HG02970 (cell line): ENCODE measurements around the gene TEAD1.

Experiments used
- ATAC-seq: cut with Tn5 transposase; IDR thresholded peaks from one replicate; pipeline ENCODE4 v1.9.1; 2021; ENCODE audit warnings: mild to moderate bottlenecking, moderate library complexity, moderate number of reproducible peaks; ENCODE audit not compliant: unreplicated experiment, low FRiP score

TEAD1 gene

DNA sequence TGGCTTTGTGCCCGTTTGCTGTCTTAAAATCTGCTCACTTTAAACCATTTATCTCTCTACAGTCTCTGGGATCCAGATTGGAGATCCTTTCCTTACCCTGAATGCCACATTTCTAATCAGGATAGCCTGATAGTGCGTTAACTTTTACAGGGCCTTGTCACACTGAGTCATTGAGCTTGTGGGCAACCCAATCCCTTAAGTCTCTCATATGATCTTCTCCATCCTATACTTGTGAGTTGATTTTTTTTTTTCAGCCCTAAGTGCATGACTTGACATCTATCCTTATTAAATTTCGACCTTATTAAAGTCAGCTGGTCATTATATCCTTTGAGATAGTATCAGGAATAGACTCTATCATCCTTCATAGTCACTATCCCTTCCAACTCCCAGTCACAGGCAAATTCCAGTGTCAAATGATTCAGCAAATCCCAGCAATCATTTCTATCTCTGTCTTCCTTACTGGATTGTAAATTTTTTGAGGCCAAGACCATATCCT lies 57.7 kb downstream of the TEAD1 start:
- no peak for ATAC-seq

DNA sequence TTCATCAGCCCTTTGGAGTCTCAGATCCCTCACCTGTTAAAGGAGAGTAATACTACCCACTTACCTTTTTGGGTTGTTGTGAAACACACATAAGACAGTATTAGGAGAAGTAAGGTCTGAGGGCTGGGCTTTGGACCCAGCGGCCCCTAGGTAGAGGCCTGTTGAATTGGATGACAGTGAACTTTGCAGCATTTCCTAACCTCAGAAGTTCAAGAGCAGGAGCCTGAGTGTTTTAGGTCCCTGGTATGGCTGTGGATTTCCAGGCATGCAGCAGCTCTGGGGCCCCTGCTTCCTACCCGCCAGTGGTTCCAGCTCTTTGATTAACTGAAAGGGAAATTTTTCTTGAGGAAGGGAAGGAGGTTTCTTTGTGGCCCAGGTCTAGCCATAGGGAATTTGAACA lies 58.9 kb downstream of the TEAD1 start:
- no peak for ATAC-seq

DNA sequence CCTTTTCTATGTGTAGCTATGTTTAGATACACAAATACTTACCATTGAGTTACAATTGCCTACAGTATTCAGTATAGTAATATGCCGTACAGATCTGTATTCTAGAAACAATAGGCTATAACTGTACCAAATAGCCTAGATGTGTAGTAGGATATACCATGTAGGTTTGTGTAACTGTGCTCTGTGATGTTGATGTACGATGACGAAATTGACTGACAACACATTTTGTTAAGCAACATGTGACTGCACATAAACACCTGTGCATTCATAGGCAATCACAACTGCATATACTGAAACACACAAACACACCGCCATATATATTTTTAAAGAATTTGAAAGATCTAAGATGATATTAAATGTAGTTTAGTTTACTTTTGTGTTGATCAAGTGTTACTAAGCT lies 60.4 kb downstream of the TEAD1 start:
- no peak for ATAC-seq

DNA sequence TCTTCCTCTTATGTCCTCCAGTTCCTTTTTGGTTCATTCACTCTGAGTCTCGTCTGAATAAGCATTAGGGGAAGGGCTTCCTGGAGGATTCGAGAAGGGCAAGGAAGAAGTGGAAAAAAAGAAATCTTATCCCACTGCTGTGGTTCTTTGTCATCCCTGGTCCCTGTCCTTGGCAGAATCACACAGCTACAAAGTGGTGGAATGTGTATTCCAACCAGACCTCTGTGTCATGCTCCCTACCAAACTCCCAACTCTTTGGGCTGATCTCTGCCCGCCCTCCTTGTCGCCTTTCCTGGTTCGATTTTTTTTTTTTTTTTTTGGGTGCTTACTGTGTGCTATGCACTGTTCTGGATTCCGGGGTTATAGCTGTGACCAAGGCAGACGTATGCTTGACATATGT lies 61.0 kb downstream of the TEAD1 start:
- no peak for ATAC-seq

DNA sequence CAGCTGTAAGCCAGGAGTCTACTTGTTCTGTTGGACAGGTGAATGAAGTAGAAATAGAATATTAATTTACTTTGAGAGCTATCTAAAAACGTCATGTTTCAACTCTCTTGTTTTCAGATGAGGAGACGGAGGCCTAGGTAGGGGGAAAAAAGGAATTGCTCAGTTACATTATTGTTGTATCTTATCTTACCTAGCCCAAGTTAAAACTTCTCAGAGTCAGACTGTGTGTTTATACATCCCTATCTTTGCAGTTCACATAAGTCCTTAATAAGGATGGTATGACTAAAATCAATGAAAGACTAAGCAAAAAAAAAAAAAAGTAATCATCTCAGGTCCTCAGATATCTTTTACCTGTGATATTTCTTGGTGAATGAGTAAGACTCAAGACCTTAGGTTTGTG lies 62.8 kb downstream of the TEAD1 start:
- no peak for ATAC-seq

DNA sequence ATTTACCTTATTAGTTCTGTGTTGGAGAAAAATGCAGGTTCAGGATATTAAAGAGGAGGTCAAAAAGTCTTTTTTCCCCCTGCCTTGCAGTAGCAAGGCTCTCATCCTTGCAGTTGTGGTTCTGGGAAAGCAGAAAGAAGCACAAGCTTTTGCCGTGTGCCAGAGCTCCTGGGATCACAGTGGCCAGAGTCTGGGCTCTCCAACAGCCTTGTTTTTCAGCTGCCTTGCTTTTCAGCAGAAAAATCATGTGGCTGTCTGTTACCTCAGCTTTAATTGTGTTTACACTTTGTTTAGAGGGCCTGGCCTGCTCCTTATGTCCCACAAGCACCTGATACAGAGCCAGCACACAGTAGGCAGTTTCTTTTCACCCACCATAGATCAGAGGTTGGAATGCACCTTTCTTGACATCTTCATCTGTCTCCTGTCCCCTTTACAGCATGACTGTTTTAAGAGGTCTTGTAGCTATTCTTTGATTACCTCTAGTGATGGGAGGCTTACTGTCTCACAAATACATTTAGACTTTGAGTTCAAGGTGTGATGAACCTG lies 67.5 kb downstream of the TEAD1 start:
- no peak for ATAC-seq

DNA sequence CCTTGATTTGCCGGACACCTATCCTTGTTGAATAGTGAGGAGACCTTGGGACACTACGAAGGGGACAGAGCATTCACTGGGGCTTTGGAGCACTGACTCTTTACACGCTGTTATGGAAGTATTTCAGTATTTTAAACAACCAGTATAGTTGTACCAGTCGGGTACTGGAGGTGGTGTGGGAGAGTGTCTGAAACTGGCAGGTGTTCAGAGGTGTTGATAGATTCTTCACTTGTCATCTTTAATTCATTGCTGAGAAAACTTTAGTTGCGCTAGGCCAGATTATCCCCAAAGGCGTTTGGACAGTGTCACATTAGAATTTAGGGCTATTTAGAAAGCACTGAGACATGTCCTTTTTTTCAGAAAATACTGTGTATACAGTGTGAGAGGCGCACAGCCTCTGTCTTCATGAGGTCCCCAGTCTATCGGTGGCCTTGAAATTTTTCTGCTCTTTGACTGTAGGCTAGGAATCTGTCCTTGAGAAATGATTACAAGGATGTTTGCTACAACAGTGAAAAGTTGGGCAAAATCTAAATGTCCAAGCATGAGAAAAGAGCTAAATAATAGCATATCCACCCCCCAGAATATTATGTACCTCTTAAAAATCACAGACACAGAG lies 69.7 kb downstream of the TEAD1 start:
- ATAC-seq: no peak

DNA sequence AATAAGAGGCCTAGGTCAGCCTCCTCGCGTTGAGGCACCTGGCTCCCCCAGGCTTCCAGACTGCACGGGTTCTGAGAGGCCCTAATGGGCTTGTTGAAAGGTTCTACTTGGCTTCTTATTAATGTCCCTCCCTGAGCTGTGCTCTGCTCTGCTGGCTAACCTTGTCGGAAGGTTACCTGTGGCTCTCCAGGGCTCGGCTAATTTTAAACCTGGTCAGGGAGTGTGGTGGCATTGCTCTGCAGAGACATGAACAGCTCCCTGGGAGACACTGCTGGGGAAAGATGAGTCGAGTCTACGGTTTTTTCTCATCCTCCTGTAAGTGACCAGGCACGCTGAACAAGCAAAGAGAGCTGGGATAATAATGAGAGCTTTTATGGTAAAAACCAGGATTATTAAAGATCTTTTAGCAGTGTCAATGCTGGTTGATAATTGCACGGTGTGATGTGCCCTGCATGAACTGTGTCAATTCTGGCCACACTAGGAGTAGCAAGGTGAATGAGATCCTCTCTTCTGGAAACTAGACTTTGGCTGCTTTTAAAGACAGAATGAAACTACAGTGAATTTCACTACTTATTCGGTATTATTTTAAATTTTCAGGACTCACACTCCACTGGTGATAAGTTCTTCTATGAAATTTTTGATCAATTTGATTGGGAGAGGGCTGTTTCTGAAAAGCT lies 70.7 kb downstream of the TEAD1 start:
- no peak for ATAC-seq

DNA sequence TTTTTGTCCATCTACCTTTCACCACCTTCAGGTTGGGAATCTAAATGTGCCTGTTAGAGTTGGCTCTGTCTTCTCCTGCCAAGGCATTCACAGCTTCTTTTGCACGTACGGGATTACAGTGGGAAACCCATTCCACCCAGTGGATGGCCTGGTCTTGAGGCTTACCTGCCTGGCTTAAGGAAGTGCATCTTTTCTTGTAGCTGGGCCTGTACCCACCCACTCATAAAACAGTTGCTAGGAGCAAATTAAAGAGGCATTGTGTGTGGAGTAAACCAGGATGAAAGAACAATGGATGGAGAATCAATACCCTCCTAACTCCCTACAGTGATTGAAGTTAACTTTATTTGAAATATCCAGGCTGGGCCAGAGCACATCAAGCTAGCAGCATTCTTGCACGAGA lies 71.6 kb downstream of the TEAD1 start:
- ATAC-seq: no peak

DNA sequence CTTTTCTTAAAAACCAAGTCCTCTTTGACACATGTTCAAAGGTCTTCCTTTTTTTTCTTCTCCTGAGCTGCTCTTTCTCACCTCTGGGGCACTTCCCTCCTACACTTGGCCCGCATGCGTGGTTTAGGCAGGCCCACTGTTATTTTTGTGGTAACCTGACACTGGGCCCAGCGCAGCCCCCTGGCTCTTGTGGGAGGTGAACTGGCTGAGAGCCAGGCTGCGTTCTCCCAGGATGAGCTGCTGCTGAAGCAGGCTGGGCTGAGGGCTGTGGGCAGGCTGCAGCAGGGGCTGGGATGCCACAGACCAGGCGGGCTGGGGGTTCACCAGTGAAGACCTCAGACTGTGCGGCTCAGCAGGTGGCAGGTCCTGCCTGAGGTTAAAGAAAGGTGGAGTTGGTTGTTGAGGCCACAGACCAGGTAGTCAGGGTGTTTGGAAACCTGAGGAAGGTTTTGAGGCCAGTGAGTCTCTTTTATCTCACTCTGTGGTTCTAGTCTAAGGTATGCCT lies 72.4 kb downstream of the TEAD1 start:
- ATAC-seq: no peak

DNA sequence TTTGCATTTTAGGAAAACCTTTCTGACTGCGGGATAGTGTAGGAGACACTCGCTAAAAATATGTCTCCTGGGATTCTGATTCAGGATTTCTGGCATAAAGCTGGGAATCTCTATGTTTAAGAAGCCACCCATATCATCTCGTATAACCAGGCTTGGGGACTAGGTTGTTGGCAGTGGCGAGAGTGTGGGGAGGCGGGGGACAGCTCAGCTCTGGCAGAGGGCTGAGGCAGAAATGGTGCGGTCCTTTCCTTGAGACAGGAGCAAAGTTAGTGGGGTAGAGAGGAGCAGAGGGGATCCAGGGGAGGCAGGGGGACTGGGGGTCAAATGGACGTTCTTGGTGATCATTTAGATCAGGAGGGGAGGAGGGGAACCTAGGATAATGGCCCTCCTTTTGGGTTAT lies 74.3 kb downstream of the TEAD1 start:
- no peak for ATAC-seq

DNA sequence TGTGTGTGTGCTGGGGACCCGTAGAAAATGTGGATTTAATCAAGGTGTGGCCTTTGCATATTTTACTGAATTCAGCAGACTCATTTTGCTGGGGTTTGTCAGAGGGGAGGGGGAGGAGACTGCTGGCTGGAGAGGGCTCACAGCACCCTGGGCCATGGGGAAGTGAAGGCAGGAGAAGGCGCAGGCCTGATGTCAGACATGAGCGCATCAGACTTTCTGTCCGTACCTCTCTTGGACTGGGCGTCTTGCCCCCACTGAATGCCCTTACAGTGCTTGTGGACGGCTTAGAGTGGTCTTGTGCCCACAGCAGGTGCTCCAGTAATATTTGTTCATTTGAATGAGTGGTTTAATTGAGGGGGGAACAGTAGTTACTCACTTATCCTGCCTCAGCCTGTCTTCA lies 75.2 kb downstream of the TEAD1 start:
- ATAC-seq: no peak

DNA sequence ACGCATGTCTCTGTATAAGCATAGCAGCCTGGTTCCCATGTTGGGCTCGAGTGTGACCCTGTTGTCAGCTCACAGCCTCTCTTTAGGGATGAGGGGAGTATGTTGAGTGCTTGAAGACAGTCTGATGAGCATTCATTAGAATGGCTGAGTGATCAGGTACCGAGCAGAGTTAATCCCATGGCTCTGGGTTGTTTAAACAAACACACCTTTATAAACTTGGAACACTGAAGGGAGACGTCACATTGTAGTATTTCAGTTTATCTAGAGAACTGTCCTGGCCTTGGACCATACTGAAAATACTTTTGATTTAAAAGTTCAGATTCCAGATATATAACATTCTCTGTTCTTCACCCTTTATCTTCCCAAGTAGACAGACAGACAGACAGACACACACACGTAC lies 76.0 kb downstream of the TEAD1 start:
- ATAC-seq: no peak

DNA sequence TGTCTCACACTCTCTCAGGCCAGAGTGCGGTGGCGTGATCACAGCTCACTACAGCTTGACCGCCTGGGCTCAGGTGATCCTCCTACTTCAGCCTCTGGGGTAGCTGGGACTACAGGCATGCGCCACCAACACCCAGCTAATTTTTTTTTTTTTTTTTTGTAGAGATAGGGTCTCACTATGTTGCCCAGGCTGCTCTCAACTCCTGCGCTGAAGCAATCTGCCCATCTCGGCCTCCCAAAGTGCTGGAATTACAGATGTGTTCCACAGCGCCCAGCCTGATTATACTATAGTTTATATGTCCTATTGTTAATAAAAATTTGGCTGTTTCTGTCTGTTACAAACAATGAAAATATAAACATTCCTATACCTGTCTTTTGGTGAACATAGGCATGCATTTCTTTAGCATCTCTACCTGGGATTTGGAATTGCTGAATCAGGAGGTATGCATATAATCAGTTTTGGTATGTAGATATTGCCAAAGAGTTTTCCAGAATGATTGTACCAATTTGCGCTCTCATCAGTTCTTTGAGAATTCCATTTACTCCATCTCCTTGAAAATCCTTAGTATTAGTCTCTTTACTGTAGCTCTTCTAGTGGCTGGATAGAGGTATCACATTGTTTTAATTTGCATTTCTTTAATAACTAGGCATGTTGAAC lies 78.8 kb downstream of the TEAD1 start:
- no peak for ATAC-seq

DNA sequence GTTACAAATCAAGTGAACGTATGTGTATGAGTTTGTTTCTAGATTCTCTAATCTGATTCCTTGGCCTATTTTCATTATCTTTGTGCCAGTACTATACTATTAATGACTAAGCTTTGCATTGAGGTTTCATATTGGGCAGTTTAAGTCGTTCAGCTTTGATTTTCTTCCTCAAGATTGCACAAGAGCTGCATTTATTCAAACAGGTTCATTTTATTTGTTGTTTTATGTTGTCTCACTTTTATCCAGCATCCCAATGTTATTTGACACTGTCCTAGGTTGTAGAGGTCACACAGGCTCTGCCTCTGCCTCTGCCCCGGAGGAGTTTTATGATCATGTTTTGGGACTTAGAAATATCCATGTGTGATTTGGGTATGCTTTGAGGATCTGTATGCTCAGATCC lies 79.8 kb downstream of the TEAD1 start:
- ATAC-seq: no peak

DNA sequence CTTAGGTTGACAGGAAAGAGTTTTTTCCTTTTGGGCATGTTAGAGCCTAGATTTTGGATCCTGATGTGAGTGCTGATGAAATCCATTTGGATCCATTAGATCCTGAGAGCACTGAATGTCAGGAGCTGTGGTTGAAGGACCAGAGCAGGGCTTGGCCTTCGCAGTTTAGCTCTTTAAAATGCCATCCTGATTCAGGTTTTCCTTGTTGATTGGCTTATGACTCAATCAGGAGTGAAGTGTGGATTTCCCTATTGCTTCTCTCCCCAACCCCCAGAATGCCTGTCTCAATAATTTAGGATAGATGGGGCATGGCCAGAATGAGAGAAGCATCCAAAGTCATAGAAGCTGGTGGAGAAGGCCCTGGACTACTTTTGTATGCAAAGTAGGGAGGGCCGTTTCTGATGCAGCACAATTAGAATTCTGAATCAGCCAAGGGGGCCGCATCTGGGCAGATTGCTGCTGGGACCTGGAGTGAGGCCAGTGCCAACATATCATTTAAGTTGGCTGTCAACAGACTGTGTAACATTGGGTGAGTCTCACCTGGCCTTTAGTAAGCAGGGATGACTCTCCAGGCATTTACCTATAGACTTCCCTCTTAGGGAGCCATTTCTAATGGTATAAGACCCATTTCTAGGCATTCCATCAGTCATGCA lies 80.5 kb downstream of the TEAD1 start:
- no peak for ATAC-seq

DNA sequence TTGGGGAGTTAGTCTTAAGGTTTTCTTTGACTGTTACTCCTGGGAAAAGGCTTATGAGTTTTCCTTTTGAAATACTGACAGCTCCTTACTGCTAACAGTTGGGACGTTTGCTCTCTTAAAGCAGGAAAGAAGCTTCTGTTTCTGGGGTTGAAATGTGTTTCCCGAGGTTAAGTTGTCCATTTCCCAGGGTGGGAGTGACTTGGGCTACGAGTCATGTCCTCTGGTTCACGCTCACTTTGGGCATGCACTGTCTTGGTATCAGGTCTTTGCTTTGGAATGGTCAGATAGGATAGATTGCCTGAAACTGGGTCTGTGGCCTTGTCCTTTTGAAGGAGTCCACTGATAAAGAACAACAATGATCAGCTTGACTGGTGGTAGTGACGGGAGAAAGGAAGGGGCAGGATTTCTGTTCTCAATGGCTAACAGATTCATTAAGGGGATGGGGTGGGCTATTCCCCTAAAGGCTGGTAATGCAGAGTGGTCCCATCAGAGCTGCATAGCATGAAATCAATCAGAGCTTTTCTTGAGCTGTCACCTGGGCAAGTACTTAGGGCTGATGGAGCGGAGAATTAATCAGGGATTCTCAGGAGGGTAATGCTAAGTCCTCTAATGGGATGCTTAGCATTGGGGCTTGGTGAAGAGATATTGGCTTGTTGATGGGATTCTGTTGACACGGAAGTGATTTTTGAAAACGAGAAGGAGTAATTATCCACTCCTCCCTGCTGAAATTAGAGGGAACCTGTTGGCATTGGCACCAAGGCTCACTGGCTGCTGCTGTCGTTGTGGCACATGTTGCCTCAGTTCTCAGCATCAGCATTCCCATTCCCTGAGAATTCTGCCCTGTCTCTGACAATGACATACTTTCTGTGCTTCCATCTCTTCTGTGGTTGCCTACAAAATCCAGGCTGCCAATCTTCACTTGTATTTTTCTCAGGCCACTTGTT lies 81.6 kb downstream of the TEAD1 start:
- ATAC-seq: no peak

DNA sequence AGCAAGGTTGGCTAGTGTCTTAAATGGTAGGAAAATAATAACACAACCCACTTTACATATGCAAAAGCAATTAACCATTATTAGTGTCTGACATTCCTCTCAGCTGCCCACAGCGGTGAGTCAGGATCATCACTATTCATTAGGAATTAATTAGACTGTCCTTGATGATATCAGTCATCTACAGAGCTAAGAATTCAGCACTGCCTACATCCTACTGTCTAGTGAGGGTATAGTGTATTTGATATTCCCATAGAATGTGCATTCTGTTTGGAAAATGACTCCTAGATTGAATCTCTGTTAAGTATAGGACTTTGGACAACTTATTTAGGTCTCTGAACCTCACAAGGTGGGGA lies 82.2 kb downstream of the TEAD1 start:
- no peak for ATAC-seq

DNA sequence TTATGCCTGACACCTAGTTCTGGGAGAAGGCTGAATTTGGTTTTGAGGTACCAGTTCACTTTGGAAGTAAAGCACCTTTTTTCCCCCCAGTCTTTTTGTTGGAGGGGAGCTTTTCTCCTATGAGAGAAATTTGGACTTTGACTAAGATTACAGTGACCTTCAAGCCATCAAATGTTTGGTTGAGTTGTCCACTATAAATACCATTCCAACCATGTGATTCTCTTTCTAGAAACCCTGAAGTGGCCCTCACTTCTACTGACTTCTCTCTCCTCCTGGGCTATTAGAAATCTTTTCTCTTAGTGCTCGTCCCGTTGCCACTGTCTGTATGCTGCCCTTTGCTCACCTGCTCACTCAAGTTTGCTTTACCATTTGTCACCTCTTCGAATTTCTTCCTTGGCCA lies 82.6 kb downstream of the TEAD1 start:
- no peak for ATAC-seq

DNA sequence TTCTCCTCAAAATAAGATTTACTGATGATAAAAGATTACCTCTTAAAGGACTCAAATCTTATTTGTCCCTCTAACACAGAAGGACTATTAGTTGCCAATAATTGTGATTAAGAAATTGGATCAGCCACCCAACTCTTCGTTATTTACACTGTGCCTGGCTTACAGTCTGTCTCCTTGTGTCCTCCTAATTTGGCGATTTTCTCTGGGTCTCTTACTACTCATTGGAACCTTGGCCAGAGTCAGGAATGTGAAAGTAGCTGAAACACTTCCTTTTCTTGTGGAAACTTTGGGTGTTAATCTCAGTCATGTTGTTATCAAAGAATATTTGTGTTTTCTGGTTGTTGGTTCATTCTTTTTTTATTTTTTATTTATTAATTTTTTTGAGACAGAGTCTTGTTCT lies 83.2 kb downstream of the TEAD1 start:
- no peak for ATAC-seq
